GM18520 (cell line): Measurements from ENCODE around the gene RNASEH1.

ENCODE experiments used
- ATAC-seq: cut with Tn5 transposase; IDR thresholded peaks from one replicate; pipeline ENCODE4 v1.9.1; 2021; ENCODE audit not compliant: unreplicated experiment

The RNASEH1 gene, protein sequence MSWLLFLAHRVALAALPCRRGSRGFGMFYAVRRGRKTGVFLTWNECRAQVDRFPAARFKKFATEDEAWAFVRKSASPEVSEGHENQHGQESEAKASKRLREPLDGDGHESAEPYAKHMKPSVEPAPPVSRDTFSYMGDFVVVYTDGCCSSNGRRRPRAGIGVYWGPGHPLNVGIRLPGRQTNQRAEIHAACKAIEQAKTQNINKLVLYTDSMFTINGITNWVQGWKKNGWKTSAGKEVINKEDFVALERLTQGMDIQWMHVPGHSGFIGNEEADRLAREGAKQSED

DNA sequence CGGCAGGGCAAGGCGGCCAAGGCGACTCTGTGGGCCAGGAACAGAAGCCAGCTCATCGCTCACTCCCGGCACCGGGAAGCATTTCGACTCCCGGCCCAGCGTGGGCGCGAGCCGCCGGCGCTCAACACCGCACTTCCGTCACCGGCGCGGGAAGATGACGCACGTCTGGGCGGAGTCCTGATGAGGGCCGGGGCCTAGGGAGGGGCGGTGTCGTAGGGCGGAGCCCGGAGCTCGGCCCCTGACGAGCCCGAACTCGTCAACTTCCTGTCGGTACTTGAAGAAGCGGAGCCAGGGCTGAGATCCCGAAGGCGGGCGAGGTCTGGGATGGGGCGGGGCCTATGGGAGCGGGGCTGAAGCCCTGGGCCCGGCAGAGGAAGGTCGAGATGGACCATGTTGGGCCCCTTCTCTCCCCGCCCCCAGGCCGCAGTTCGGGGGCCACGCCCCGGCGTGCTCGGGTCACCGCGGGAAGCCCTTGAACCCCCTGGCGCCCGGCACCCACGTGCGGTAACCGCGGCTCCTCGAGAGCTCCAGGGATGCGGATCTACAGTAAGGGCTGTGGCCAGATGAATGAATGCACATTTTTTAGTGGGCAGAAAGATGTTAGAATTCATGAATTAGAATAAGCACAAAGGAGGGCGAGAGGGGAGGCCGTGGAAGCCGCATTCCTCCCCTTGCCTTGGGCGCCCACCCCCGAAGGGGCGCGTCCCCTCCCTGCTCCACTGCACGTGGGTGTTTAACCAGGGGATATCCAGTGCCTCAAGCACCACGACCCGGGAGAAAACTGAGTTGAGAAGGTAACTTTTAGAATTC, at the start of gene RNASEH1:
RNASEH1 (minus strand) TSS at position 129 of the 810 bp plus-strand sequence; CDS start at position 56, 73 bp downstream.
- peak; percentile 96 for ATAC-seq

DNA sequence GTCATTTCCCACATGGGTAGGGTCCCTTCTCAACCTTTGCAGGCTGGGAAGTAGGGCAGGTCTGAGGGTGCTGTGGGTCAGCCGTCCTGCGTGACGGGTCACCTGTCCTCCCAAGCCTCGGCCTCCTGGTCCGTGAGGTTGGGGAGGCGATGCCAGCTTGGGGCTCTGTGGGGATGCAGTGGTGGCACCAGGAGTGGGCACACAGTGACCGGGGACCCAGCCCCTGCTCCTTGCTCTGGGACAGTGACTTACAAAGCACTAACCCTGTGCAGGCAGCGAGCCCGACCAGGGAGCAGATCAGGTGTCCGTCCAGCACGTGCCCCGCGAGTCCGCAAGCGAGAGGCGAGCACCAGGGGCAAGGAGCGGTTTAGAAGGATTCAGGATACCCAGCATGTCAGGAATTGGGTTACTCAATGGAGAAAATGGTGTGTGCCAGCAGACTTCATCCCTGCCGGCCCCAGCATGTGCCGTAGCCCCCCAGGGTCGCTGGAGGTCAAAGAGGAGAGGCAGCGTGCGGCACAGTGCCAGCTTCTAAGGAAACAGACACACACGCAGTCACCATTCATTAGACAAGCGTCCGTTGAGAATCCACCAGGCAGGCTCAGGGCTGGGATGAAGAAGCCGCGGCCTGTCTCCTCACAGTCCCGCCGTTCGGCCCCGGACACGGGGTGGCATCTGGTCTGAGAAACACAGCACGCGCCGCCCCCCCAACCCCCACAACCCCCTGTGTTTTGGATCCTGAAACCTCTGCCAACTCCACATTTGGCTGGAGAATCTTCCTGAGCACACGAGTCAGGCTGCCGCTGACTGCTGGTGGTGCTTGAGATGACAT, 48.5 kb upstream of the RNASEH1 start:
- ATAC-seq: no peak

DNA sequence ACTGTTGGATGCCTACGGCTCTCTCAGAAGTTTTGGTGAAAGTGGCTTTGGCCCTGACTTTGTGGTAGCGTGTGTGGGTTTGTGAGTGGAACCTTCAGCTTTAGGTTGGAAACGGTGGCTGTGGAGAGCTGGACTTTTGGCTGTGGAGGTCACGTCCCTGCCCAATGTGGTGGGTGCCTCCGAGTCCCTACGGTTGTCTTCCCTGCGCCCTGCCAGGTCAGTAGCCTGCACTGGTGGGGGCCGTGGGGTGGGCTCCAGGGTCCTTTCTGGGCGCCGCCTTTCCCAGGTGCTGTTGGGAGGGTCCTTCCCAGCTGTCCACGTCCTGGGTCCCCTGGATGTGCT, 47.9 kb upstream of the RNASEH1 start:
- ATAC-seq: no peak

DNA sequence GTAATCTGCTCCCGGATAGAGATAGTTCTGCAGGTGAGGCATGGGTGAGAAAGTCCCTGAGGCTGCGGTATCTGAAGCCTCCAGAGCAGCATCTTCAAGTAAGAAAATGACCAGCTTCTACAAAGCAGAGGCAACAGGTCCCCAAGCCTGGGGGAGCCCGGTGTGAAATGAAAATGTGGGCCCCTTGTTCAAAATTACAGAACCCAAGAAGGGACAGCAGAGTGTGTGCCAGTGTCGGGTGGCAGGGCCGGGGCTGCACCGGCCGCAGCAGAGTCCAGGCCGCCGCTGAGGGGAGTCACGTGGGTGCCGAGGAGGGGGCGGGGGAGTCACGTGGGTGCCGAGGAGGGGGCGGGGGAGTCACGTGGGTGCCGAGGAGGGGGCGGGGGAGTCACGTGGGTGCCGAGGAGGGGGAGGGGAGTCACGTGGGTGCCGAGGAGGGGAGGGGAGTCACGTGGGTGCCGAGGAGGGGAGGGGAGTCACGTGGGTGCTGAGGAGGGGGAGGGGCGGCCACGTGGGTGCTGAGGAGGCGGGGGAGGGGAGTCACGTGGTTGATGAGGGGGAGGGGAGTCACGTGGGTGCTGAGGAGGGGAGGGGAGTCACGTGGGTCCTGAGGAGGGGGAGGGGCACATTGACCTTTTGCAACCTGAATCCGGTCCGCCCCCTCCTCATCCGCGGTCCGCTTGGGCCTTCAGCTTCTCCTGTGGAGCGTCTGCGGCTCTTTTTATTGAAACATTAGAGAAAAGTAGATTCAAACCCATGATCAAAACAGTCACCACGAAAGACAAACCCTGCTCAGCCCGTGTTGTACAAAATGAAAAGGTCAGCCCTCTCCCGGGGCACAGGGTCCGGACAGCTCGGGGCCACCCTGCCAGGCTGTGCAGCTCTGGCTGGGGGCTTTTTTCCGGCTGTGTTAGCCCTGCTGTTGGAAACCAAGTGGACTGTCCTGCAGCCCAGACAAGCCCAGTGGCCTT, 47.1 kb upstream of the RNASEH1 start:
- no peak for ATAC-seq

DNA sequence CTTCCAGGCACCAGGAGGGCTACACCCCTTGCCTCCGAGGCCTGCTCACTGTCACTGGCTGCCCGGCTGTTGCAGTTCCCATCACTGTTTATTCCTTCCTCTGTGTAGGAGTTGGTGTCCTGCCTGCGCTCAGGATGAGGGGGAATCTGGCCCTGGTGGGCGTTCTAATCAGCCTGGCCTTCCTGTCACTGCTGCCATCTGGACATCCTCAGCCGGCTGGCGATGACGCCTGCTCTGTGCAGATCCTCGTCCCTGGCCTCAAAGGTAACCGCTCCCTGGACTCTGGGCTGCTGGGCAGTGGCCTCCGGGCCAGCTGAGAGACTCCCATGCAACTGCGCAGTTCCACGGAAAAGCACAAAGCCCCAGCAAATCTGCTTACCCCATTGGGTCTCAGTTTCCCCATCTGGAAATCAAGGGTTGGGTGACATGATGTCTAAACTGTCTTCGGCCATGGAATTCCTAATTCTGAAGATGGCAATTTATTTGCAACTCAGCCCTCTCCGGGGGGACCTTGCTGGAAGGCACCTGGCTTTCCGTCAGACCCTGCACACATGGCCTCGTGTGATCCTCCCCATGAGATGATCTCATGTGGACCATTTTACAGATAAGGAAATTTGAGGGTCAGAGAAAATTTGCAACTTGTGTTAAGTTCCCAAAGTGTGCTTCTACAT, 46.2 kb upstream of the RNASEH1 start:
- ATAC-seq: no peak

DNA sequence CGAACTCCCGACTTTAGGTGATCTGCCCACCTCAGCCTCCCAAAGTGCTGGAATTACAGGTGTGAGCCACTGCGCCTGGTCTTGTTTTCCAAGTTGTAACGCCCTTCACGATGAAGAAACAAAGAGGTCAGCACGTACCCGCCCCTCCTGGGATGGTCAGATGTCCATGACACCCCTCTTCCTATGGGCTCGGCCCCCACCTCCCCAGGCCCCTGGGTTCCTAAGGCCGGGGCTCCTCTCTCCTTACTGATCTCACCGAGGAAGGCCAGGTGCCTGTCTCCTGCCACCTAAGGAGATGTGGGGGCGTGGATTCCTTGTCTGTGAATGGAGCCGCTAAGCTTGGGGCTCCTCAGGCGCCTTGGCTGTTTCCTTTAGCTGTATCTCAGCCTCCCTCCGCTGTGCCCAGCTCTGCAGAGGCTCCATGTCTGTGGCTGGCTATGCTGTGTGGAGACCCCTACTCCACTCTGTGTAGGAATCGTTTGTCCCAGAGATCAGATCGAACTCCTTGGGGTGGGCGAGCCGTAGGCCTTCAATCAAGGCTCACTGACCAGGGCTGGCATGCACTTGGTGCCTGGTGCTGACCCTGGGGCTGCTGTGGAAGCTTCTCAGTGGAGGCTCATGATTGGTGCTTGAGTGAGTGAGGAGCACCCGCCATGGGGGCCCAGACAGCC, 45.5 kb upstream of the RNASEH1 start:
- no peak for ATAC-seq

DNA sequence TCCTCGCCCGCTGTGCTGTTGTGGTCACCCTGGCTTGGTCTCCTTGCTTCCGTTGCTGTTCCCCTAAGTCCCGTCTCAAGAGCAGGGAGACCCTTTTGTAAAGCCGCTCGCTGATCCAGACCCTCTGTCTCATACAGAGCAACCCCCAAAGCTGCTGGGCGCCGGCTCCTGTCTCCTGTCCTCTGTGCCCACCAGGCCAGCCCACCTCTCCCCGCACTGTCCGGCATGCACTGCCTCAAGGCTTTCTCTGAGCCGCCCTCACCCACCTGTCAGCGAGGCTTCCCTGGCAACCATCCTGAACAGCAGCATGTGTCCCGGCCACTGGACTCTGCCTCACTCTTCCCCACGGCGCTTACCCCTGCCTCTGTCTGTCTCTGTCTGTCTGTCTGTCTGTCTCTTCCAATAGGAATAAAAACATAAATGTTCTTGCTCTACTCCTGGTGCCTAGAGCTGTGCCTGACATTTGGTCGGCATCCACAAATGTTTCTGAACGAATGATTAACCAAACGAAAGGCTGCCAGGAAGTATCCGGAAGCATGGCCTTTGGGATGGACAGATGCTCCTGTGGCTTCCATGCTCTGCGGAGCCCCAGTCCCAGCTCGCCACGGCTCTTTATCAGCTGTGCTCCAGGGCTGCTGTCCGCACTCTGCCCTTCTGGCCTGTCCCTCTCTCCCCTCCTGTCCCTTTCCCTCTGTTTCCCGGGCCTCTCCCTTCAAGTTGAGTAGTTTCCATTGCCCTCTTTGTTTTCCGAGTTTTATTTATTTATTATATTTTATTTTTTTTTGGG, 44.6 kb upstream of the RNASEH1 start:
- no peak for ATAC-seq

DNA sequence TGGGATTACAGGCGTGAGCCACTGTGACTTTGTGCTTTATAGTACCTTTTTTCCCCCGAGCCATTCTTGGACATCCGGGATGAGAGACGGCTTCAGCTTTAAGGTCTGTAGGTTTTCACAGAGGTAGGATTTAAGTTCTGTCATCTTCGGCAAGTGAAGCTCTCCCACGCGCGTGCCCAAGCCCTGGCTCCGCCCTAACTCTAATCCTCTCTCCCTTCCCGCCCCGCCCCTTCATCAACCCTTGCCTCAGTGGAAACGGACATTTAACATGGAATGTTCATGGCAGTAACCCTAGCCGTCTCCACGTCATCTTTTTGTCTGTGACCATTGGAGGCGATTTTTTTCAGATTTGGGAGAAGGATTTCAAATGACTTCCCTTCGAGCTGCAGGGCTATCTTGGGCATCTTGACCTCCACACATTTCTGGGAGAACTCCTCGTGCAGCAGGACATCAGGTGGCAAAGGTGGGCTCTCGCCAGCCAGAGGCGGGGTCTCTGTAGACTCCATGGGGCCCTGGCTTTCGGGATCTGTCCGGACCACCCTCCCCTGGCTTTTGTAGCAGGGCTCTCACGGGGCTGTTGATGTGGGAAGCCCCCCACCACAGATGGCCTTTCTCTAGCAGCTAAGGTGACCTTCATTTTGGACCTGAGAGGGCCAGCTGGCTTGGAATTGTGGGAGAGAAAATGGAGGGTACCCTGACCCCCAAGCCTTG, 43.6 kb upstream of the RNASEH1 start:
- ATAC-seq: no peak

DNA sequence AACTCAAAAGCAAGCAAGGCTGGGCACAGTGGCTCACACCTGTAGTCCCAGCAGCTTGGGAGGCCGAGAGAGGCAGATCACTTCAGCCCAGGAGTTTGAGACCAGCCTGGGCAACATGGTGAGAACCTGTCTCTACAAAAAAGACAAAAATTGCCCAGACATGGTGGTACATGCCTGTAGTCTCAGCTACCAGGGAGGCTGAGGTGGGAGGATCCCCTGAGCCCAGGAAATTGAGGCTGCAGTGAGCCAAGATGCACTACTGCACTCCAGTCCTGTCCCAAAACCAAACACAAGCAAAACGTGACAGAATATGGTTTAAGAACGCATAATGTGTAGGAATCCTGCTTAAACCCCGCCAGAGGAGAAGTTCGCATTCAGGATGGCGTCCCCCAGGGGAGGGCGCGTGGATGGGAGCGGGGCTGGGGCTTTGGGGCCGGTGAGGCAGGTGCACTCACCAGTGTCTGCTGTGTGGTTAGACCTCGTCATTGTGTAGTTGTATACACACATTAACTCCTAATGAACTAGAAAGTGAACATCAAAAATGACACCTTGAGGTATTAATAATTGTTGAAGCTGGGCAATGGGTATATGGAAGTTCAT, 42.2 kb upstream of the RNASEH1 start:
- ATAC-seq: no peak

DNA sequence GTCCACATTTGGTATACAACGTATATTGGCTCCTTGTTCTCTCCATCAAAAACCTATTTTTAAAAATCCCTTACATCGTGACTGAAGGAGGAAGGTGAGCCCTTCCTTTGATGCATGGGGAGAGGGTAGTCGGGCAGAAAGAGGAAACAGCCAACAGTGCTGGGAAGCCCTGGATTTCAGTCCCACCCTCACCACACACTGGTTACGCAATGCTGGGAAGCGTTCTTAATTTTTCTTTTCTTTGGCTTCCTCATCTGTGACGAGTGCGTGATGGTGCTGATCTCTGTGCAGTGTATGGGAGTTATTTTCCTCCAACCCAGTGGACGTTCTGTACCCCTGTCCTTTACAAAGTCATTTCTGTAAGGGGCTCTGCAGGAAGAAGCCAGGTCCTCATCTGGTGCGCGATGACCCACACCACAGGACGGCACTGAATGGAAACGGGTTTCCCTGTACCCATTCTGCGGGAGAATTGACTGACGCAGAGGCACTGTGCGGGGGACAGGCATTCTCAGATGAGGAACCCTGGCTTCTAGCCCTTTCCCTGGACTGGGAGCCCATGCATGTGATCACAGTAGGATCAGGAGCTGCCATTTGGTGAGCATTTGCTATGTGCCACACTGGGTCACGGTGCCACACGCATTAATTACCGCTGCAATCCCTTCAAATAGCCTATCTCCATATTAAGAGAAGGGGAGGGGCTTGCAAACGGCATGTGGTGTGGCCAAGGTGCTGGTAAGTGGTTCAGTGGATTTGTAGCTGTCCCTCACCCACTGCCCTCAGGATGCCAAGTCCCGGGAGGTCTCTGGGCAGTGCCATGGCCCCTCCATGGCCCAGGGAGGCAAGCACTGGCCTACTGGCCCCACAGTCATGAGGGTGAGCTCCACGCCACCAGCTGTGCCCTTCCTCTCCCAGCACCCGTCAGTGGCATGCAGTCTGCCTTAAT, 41.0 kb upstream of the RNASEH1 start:
- no peak for ATAC-seq

DNA sequence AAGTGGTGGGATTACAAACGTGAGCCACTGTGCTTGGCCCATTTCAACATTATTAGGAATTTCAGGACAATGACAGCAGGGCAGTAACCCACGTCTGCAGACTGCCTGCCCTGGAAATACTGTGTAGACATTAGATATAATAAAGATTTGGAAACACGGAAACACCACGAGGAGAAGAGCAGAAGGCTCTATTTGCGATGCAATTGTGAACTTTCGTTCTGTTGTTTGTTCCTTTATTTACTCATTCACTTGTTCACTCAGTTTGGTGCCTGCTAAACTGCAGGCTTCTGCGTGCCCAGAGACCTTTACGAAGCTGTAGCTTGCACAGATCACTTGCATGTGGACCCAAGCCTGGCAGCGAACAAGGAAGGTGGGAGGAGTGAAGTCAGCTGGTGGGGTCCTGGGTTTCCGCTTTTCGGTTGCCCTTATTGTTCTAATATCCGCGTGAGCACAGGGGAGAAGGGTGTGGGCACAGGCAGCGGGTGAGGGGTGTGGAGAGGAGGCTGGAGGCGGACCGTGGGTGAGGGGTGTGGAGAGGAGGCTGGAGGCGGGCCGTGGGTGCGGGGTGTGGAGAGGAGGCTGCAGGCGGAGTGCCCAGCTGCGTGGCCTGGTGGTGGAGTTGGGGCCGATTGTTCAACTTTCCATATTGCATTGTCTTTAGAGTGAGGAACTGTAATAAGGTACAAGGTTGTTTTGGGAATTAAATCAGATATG, 40.2 kb upstream of the RNASEH1 start:
- ATAC-seq: no peak

DNA sequence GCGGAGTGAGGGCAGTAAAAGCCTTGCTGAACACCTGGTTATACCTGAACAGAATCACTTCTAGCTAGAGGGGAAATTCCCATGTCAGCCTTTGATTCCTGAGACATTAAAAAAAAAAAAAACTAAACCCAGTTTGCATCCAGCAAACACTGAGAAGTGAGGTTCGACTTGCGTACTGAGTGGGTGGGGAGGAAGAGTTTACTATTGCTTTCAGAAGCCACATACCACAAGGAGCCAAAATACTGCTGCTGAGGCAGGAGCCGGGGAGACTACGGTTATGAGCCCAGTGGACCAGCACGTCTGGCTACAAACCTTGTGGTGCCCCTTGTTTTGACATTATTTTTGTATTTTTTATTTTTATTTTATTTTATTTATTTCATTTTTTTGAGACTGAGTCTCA, 39.4 kb upstream of the RNASEH1 start:
- no peak for ATAC-seq

DNA sequence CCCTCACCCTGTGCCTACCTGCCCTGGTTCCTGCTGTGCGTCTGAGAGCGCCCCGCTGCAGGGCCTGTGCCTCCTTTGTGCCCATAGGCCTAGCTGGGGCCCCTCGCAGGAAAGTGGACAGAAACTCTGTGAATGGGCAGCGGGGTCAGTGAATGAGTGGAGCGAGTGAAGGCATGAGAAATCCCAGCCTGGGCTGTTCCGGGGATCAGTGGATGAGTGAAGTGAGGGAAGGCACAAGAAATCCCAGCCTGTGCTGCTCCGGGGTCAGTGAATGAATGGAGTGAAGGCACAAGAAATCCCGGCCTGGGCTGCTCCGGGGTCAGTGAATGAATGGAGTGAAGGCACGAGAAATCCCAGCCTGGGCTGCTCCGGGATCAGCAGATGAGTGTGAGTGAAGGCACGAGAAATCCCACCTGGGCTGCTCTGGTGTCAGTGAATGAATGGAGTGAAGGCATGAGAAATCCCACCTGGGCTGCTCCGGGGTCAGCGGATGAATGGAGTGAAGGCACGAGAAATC, 38.8 kb upstream of the RNASEH1 start:
- no peak for ATAC-seq

DNA sequence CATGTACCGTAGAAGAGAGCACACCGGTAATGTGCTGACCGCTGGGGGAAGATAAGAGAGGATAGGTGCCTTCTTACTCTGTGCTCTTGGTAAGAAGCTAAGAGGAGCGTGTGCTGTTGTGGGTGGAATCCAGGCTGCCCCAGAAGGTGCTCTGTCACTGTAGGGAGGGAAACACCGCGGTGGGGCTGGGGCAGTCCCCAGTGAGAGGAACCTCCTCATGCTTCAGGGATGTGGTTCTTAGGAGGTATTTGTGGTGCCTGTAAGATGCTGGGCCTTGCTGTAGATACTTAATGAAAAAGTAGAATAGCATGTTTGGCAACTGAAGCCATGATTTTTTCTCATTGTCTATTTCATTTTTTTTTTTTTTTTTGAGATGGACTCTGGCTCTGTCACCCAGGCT, 37.9 kb upstream of the RNASEH1 start:
- ATAC-seq: peak; percentile 94

DNA sequence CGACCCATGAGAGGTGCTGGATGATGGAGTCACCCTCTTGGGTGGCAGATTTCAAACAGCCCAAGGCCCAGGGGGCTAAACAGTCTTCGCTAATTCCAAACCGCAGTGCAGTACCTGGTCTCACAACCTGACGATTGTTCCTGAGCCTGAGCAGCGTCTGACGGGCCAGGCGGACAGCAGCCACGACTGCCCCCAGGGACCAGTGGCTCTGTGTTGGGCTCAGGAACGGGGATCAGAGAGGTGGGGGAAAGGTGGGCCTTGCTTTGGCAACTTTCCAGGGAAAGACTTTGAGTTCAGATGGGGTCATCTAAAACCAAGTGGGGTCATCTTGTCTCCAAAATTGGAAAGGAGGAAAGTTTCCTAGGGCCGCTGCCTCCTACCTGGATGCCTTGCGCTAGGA, 37.3 kb upstream of the RNASEH1 start:
- no peak for ATAC-seq
